IMR-90 (cell line): Measurements from ENCODE around the gene ERP27.

Source experiments
- MAZ ChIP-seq: IDR thresholded peaks from 2 replicates; pipeline ENCODE4 v1.6.1; 2012; ENCODE audit warnings: low read depth, mild to moderate bottlenecking, low read length, improper control_type of control experiment, moderate library complexity, borderline replicate concordance
- POLR2A ChIP-seq: IDR thresholded peaks from 2 replicates; pipeline ENCODE4 v1.6.1; 2012; ENCODE audit warnings: mild to moderate bottlenecking, low read depth, low read length
- RAD21 ChIP-seq: IDR thresholded peaks from 2 replicates; pipeline ENCODE4 v1.6.1; 2012; ENCODE audit warnings: low read length, improper control_type of control experiment
- TF ChIP-seq, protein P1 (sequence below): conservative IDR thresholded peaks from 2 replicates; pipeline ENCODE4 v1.5.1; 2012; ENCODE audit warnings: mild to moderate bottlenecking, low read depth, low read length, improper control_type of control experiment

DNA sequence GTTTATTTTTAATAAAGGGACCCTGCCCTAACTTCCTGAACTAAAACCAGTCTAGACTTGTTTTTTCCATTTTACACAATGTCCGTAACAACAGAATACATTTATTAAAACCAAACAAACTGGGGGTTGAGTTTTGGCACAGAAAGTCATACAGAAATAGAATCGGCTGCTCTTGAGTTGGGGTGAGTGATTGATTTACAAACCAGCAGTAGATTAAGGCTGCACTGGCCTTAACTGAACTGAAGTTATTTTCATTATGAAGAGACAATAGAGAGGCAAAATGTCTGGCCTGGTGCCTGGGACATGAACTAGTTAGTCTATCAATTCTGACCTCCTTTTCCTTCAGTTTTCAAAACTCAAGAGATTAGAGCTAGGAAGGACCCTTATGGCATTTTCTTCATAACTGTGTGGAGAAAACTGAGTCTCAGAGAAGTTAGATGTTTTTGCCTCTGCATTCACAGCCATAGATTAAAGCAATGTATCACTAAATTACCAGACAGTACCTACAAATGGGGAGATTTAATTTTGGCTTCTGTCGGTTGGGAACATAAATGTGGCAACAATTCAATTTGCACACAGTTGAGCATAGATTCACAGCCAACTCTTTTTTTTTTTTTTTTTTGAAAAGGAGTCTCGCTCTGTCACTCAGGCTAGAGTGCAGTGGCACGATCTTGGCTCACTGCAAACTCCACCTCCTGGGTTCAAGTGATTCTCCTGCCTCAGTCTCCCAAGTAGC lies 32.9 kb downstream of the ERP27 start:
- TF ChIP-seq RAD21 (no peak), POLR2A (no peak), MAZ (no peak)
- TF ChIP-seq, protein P1, sequence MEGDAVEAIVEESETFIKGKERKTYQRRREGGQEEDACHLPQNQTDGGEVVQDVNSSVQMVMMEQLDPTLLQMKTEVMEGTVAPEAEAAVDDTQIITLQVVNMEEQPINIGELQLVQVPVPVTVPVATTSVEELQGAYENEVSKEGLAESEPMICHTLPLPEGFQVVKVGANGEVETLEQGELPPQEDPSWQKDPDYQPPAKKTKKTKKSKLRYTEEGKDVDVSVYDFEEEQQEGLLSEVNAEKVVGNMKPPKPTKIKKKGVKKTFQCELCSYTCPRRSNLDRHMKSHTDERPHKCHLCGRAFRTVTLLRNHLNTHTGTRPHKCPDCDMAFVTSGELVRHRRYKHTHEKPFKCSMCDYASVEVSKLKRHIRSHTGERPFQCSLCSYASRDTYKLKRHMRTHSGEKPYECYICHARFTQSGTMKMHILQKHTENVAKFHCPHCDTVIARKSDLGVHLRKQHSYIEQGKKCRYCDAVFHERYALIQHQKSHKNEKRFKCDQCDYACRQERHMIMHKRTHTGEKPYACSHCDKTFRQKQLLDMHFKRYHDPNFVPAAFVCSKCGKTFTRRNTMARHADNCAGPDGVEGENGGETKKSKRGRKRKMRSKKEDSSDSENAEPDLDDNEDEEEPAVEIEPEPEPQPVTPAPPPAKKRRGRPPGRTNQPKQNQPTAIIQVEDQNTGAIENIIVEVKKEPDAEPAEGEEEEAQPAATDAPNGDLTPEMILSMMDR: no peak
